Measurements from ENCODE around the gene ZEB1. TPM values are rescaled to one million over a fixed set of nuclear protein-coding genes. Genes with fewer than 3 reads are reported as not detected.
A peak's percentile ranks its signal among the peaks of the same experiment; 100 is the strongest.

ZEB1 gene
- total and polyA plus RNA-seq, 4 donors, result 61.7 to 113 (median 101) TPM

DNA sequence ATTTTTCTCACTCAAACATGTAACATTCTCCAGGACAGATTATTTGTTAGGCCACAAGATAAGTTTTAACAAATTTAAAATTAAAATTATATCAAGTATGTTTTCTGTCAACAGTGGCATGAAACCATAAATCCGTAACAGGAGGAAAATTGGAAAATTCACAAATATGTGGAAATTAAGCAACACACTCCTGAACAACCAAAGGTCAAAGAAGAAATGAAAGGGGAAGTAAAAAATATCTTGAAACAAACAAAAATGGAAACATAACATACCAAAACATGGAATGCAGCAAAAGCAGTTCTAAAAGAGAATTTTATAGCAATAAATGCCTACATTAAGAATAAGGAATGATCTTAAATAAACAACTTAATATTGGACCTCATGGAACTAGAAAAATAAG, 147.3 kb downstream of the ZEB1 start:
- DNase-seq (ENCODE audit: low read depth in 4 of 6, low spot score in 6 of 6), result no peak
- no CpG with 5 or more reads among the region's 1 CpG for WGBS (ENCODE audit: insufficient coverage)
- Histone ChIP-seq H3K9me3 (ENCODE audit: control insufficient read depth, insufficient read depth, low read length) (peaks cover 10% of the 10 kb centered on the region), H3K27me3 (ENCODE audit: control insufficient read depth, insufficient read depth, low read length) (no peaks in the 10 kb centered on the region), H3K4me1 (ENCODE audit: control insufficient read depth, insufficient read depth, low read length) (no peaks in the 10 kb centered on the region), H3K36me3 (ENCODE audit: control insufficient read depth, insufficient read depth, low read length) (peaks cover 22% of the 10 kb centered on the region), H3K4me3 (ENCODE audit: low read depth, low read length) (no peak overlapping the region), H3K27ac (ENCODE audit: low read depth, low read length) (no peak overlapping the region)

DNA sequence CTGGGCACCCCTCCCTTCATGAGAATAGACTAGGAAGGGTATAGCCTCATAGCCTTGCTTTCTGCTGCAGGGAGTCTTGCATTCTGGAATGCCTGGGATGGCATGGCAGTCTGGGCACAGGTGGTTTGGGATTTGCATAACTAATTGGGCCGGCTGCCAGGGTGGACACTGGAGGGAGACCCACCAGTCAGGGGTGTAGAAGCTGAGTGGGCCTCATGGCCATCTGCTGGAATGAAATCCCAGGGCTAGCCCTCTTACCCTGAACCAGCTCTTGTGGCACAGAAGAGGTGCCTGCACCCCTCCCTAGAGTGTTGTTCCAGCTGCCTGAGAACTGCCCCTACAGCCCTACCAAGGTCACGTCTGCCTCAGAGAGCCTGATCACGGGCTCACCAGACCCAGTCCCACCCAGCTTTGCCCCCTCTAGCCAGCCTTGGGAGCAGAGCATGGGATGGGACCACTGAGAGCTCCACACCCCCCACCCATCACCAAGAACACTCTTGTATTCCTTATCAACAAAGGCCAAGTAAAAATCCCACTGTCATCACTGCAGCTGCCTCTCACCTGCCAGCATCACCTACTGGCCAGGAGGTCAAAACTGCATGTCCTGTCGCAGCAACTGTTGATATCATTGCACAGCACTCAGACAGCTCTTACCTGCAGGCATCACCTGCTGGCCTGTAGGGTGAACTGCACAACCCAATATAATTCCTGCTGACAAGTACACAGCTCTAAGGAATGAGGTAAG, 148.9 kb downstream of the ZEB1 start:
- WGBS (ENCODE audit: insufficient coverage), result 95% methylated on average over 4 of the region's 4 CpGs
- peaks cover 10% of the 10 kb centered on the region for H3K9me3 ChIP-seq (ENCODE audit: control insufficient read depth, insufficient read depth, low read length)
- peaks cover 22% of the 10 kb centered on the region for H3K36me3 ChIP-seq (ENCODE audit: control insufficient read depth, insufficient read depth, low read length)
- no peaks in the 10 kb centered on the region for H3K27me3 ChIP-seq (ENCODE audit: control insufficient read depth, insufficient read depth, low read length)
- H3K4me3 ChIP-seq (ENCODE audit: low read depth, low read length), result no peak overlapping the region
- no peak for DNase-seq (ENCODE audit: low read depth in 4 of 6, low spot score in 6 of 6)
- H3K4me1 ChIP-seq (ENCODE audit: control insufficient read depth, insufficient read depth, low read length), result no peaks in the 10 kb centered on the region
- no peak overlapping the region for H3K27ac ChIP-seq (ENCODE audit: low read depth, low read length)

DNA sequence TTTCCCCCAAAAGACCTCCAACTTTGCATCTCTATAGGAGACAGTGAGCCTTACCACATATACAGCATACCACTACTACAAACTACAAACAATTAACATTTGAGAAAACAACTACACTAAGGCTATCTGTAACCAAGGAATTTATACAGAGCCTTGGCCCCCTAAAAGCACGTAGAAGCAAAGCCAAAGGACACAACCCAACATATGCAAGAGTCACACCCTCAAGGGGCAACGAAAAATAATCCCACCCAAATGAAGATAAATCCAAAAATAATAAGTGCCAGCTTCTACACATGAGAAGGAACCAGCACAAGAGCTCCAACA, 149.5 kb downstream of the ZEB1 start:
- 100% methylated on average over 1 of the region's 2 CpGs for WGBS (ENCODE audit: insufficient coverage)
- no peak for DNase-seq (ENCODE audit: low read depth in 4 of 6, low spot score in 6 of 6)
- Histone ChIP-seq H3K27me3 (ENCODE audit: control insufficient read depth, insufficient read depth, low read length) (no peaks in the 10 kb centered on the region), H3K9me3 (ENCODE audit: control insufficient read depth, insufficient read depth, low read length) (peaks cover 10% of the 10 kb centered on the region), H3K4me3 (ENCODE audit: low read depth, low read length) (no peak overlapping the region), H3K27ac (ENCODE audit: low read depth, low read length) (no peak overlapping the region), H3K4me1 (ENCODE audit: control insufficient read depth, insufficient read depth, low read length) (no peaks in the 10 kb centered on the region), H3K36me3 (ENCODE audit: control insufficient read depth, insufficient read depth, low read length) (peaks cover 22% of the 10 kb centered on the region)

DNA sequence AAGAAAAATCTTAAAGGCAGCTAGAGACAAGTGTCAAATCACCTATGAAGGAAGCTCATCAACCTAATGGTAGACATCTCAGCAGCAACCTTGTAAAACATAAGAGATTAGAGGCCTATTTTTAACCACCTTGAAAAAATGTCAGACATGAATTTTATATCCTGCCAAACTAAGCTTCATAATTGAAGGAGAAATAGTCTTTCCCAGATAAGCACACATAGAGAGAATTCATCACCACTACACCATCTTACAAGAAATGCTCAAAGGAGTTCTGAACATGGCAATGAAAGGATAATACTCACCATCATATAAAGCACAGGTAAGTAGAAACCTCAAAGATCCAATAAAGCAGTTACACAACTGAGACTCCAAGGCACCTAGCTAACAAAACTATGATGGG, 156.5 kb downstream of the ZEB1 start:
- H3K4me1 ChIP-seq (ENCODE audit: control insufficient read depth, insufficient read depth, low read length), result no peaks in the 10 kb centered on the region
- H3K36me3 ChIP-seq (ENCODE audit: control insufficient read depth, insufficient read depth, low read length), result no peaks in the 10 kb centered on the region
- peaks cover 3% of the 10 kb centered on the region for H3K9me3 ChIP-seq (ENCODE audit: control insufficient read depth, insufficient read depth, low read length)
- no peak for DNase-seq (ENCODE audit: low read depth in 4 of 6, low spot score in 6 of 6)
- no peak overlapping the region for H3K27ac ChIP-seq (ENCODE audit: low read depth, low read length)
- H3K27me3 ChIP-seq (ENCODE audit: control insufficient read depth, insufficient read depth, low read length), result no peaks in the 10 kb centered on the region
- no peak overlapping the region for H3K4me3 ChIP-seq (ENCODE audit: low read depth, low read length)

DNA sequence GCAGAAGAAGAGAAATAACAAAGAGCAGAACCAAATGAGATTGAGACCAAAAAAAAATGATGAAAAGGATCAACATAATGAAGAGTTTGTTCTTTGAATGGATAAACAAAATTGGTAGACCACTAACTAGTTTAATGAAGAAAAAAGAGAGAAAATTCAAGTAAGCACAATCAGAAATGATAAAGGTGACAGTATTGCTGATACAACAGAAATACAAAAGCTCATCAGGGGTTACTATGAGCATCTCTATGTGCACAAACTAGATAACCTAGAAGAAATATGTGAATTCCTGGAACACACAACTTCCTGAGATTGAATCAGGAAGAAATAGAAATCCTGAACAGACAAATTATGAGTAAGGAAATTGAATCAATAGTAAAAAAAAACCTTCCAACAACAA, 157.1 kb downstream of the ZEB1 start:
- Histone ChIP-seq H3K27ac (ENCODE audit: low read depth, low read length) (no peak overlapping the region), H3K4me1 (ENCODE audit: control insufficient read depth, insufficient read depth, low read length) (no peaks in the 10 kb centered on the region), H3K36me3 (ENCODE audit: control insufficient read depth, insufficient read depth, low read length) (no peaks in the 10 kb centered on the region), H3K4me3 (ENCODE audit: low read depth, low read length) (no peak overlapping the region), H3K9me3 (ENCODE audit: control insufficient read depth, insufficient read depth, low read length) (peaks cover 3% of the 10 kb centered on the region), H3K27me3 (ENCODE audit: control insufficient read depth, insufficient read depth, low read length) (no peaks in the 10 kb centered on the region)
- no peak for DNase-seq (ENCODE audit: low read depth in 4 of 6, low spot score in 6 of 6)

DNA sequence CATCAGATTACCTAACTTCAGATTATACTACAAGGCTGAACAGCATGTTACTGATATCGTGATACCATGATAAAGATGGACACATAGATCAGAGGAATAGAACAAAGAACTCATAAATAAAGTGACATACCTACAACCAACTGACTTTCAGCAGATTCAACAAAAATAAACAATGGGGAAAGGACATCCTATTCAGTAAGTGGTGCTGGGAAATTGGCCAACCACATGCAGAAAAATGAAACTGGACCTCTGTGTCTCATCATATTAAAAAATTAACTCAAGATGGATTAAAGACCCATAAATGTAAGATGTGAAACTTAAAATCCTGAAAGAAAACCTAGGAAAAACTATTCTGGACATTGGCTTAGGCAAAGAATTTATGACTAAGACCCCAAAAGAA, 158.6 kb downstream of the ZEB1 start:
- no peaks in the 10 kb centered on the region for H3K4me1 ChIP-seq (ENCODE audit: control insufficient read depth, insufficient read depth, low read length)
- WGBS (ENCODE audit: insufficient coverage), result no CpG with 5 or more reads among the region's 1 CpG
- peaks cover 3% of the 10 kb centered on the region for H3K9me3 ChIP-seq (ENCODE audit: control insufficient read depth, insufficient read depth, low read length)
- no peak overlapping the region for H3K4me3 ChIP-seq (ENCODE audit: low read depth, low read length)
- no peak for DNase-seq (ENCODE audit: low read depth in 4 of 6, low spot score in 6 of 6)
- no peaks in the 10 kb centered on the region for H3K36me3 ChIP-seq (ENCODE audit: control insufficient read depth, insufficient read depth, low read length)
- H3K27ac ChIP-seq (ENCODE audit: low read depth, low read length), result no peak overlapping the region
- no peaks in the 10 kb centered on the region for H3K27me3 ChIP-seq (ENCODE audit: control insufficient read depth, insufficient read depth, low read length)

DNA sequence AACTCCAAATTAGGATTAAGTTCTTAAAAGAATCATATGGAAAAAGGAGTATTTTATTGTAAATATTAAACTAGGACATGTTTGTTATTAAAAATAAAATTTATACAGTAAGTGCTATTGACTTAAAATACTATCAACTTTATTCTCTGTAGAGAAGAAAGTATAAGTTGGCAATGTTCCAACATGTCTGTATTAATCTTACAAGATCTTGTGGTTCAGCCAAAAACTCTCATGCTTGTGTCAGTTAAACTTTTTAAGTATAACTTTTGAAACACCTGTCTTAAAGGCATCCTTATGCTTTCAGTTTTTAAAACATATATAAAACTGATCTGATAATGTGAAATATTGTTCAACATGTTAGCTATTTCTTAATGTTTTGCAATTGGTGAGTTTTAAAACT, 160.7 kb downstream of the ZEB1 start:
- H3K27ac ChIP-seq (ENCODE audit: low read depth, low read length), result no peak overlapping the region
- no peaks in the 10 kb centered on the region for H3K4me1 ChIP-seq (ENCODE audit: control insufficient read depth, insufficient read depth, low read length)
- DNase-seq (ENCODE audit: low read depth in 4 of 6, low spot score in 6 of 6), result peak in 1 of 6 donors; percentile 13
- no peaks in the 10 kb centered on the region for H3K36me3 ChIP-seq (ENCODE audit: control insufficient read depth, insufficient read depth, low read length)
- no peak overlapping the region for H3K4me3 ChIP-seq (ENCODE audit: low read depth, low read length)
- H3K27me3 ChIP-seq (ENCODE audit: control insufficient read depth, insufficient read depth, low read length), result no peaks in the 10 kb centered on the region
- peaks cover 3% of the 10 kb centered on the region for H3K9me3 ChIP-seq (ENCODE audit: control insufficient read depth, insufficient read depth, low read length)

DNA sequence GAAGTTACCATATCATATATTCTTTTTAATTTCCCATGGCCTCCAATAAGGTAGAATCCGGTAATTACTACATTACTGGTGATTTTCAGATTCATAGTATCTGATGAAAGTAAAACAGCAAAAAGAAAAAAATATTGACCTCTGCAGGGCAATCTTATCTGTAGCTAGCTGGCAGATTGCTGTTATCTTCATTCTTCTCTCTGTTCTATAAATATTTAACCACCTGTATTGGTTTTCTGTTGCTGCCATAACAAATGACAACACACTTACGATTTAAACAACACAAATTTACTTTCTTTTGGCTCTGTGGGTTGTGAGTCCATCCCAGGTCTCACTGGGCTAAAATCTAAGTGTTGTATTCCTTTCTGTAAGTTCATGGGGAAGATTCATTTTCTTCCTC, 164.5 kb downstream of the ZEB1 start:
- whole genome bisulfite sequencing (ENCODE audit: insufficient coverage), result no CpG with 5 or more reads among the region's 2 CpGs

DNA sequence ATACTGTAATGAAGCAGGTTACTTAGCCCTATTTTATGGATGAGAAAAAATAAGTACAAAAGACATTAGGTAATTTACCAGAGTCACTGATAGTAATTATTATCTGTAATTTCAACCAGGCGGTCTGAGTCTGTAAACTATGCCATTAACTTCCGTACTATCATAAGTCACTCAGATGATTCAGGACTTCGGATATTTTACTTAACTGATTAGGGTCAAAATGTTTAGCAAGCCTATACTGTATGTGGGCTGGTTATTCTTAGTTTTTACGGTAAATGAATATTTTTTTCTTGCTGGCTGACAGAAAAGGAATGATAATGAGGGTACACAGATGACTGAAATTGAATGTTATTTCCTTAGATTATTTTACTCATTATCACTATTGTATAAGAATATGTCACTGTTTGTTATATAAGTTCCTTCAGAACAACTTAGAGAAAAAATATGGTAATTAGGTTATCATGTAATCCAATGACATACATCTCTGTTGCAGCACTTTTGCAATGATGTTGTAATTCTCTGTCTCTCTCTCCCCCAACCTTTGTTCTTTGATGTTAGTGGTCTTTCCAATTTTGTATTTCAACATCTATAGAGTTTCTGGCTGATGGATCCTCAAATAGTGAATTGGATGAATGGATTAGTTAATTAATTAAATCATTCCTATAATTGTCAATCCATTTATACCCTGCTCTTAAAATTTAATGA, 165.6 kb downstream of the ZEB1 start:
- DNase-seq (ENCODE audit: low read depth in 4 of 6, low spot score in 6 of 6), result no peak
- Histone ChIP-seq H3K9me3 (ENCODE audit: control insufficient read depth, insufficient read depth, low read length) (peaks cover 2% of the 10 kb centered on the region), H3K4me1 (ENCODE audit: control insufficient read depth, insufficient read depth, low read length) (no peaks in the 10 kb centered on the region), H3K4me3 (ENCODE audit: low read depth, low read length) (no peak overlapping the region), H3K36me3 (ENCODE audit: control insufficient read depth, insufficient read depth, low read length) (no peaks in the 10 kb centered on the region), H3K27ac (ENCODE audit: low read depth, low read length) (no peak overlapping the region), H3K27me3 (ENCODE audit: control insufficient read depth, insufficient read depth, low read length) (no peaks in the 10 kb centered on the region)
- WGBS (ENCODE audit: insufficient coverage), result no CpG with 5 or more reads among the region's 4 CpGs

More for the DNA sequence above, 164.5 kb downstream of the ZEB1 start:
- no peaks in the 10 kb centered on the region for H3K4me1 ChIP-seq (ENCODE audit: control insufficient read depth, insufficient read depth, low read length)
- H3K9me3 ChIP-seq (ENCODE audit: control insufficient read depth, insufficient read depth, low read length), result no peaks in the 10 kb centered on the region
- no peak overlapping the region for H3K4me3 ChIP-seq (ENCODE audit: low read depth, low read length)
- no peak for DNase-seq (ENCODE audit: low read depth in 4 of 6, low spot score in 6 of 6)
- H3K27me3 ChIP-seq (ENCODE audit: control insufficient read depth, insufficient read depth, low read length), result no peaks in the 10 kb centered on the region
- H3K36me3 ChIP-seq (ENCODE audit: control insufficient read depth, insufficient read depth, low read length), result no peaks in the 10 kb centered on the region
- H3K27ac ChIP-seq (ENCODE audit: low read depth, low read length), result no peak overlapping the region

DNA sequence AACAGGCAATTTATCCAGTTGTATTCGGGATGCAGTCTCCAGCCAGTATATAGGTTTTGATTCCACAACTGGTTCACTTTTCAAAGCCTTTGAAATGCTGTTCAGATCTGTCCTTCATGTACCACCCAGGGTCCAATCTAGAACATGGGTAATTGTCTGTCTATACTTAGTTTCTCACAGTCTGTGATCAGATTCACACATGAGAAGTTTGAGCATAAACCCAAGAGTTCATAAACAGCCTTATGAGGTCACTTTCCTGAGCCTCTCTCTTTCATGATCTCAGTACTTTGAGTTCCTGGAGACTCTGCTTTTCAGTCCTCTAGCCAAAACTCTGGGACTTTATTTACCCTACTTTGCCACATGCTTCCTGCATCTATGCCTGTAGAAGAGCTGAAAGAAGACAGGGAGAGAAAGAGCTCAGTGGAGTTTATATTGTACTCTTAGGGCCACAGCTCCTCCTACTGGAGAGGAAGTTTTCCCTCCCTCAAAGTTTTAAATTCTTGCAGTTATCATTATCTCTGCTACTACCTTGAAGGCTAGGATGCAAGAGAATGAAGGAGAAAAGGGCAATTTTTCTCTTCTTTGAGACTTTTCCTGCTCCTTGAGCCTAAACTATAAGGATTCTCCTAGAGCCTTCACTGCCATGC, 172.0 kb downstream of the ZEB1 start:
- H3K4me3 ChIP-seq (ENCODE audit: low read depth, low read length), result no peak overlapping the region
- no peak overlapping the region for H3K27ac ChIP-seq (ENCODE audit: low read depth, low read length)
- no peaks in the 10 kb centered on the region for H3K4me1 ChIP-seq (ENCODE audit: control insufficient read depth, insufficient read depth, low read length)
- no peak for DNase-seq (ENCODE audit: low read depth in 4 of 6, low spot score in 6 of 6)
- no peaks in the 10 kb centered on the region for H3K36me3 ChIP-seq (ENCODE audit: control insufficient read depth, insufficient read depth, low read length)
- H3K9me3 ChIP-seq (ENCODE audit: control insufficient read depth, insufficient read depth, low read length), result peaks cover 2% of the 10 kb centered on the region
- WGBS (ENCODE audit: insufficient coverage), result 100% methylated on average over 1 of the region's 1 CpG
- H3K27me3 ChIP-seq (ENCODE audit: control insufficient read depth, insufficient read depth, low read length), result no peaks in the 10 kb centered on the region
